Stimulated activated CD4-positive, alpha-beta T cell treated with anti-CD3 and anti-CD28 coated beads, Interleukin-1b, Interleukin-23, amount 100 ng/mL, for 48 hours (primary cell): ENCODE measurements around the gene SKIC8.
A peak's percentile ranks its signal among the peaks of the same experiment; 100 is the strongest.
"Not testable (repeated sequence)": the region's sequence is repeated elsewhere in the genome, so short reads cannot be mapped to it uniquely, and the experiment has no call there.

ENCODE experiments used
- DNase-seq: peaks from one replicate; pipeline ENCODE4 v3.0.0-alpha.2; 2020

Gene SKIC8

GRCh38 chr15:78249131-78249530 lies 50.3 kb downstream of the SKIC8 start:
- no peak for DNase-seq

GRCh38 chr15:78247911-78248310 lies 51.5 kb downstream of the SKIC8 start:
- DNase-seq: no peak

- not testable (repeated sequence) for DNase-seq
Observed at GRCh38 chr15:78245976-78246620, 53.3 kb downstream of the SKIC8 start.

- DNase-seq: not testable (repeated sequence)
Observed at GRCh38 chr15:78245392-78245791, 54.0 kb downstream of the SKIC8 start.

- DNase-seq: no peak
Observed at GRCh38 chr15:78244893-78245292, 54.5 kb downstream of the SKIC8 start.

- DNase-seq: no peak
Observed at GRCh38 chr15:78244101-78244500, 55.3 kb downstream of the SKIC8 start.

GRCh38 chr15:78243491-78243941 lies 55.9 kb downstream of the SKIC8 start:
- no peak for DNase-seq

GRCh38 chr15:78243058-78243457 lies 56.4 kb downstream of the SKIC8 start:
- no peak for DNase-seq

- no peak for DNase-seq
Observed at GRCh38 chr15:78242128-78242527, 57.3 kb downstream of the SKIC8 start.

- peak; percentile 80 for DNase-seq
Observed at GRCh38 chr15:78241017-78241416, 58.4 kb downstream of the SKIC8 start.

GRCh38 chr15:78239811-78240210 lies 59.6 kb downstream of the SKIC8 start:
- no peak for DNase-seq

GRCh38 chr15:78237146-78237545 lies 62.3 kb downstream of the SKIC8 start:
- DNase-seq: no peak

GRCh38 chr15:78236491-78236890 lies 62.9 kb downstream of the SKIC8 start:
- no peak for DNase-seq

- DNase-seq: no peak
Observed at GRCh38 chr15:78234515-78235040, 64.8 kb downstream of the SKIC8 start, which contains the start of gene ACSBG1. ACSBG1 (minus strand) TSS chr15:78234565; CDS start chr15:78234501, 64 bp downstream.

GRCh38 chr15:78233496-78233895 lies 65.9 kb downstream of the SKIC8 start:
- DNase-seq: no peak
